DOHH2 (cell line): ENCODE data around the gene DSCAML1.

Experiments
- H3F3A ChIP-seq: fragments of 200-600 bp; sonication (generic), shearing (Covaris generic); 2 replicates; pipeline ENCODE4 v1.6.0; 2016; ENCODE audit warnings: antibody characterized with exemption, mild to moderate bottlenecking; ENCODE audit not compliant: control insufficient read depth, insufficient read depth
- H3K27ac ChIP-seq: fragments of 200-600 bp; sonication (generic); 2 replicates; pipeline ENCODE4 v1.5.1; 2014; ENCODE audit warnings: low read depth, mild to moderate bottlenecking, low read length, moderate library complexity
- H3K27me3 ChIP-seq: fragments of 200-600 bp; sonication (generic); 2 replicates; pipeline ENCODE4 v1.6.1; 2014; ENCODE audit warnings: mild to moderate bottlenecking, low read length, mixed read lengths; ENCODE audit not compliant: control insufficient read depth
- H3K36me3 ChIP-seq: fragments of 200-600 bp; sonication (generic); 2 replicates; pipeline ENCODE4 v1.6.1; 2014; ENCODE audit warnings: mild to moderate bottlenecking, low read length, moderate library complexity, mixed read lengths; ENCODE audit not compliant: control insufficient read depth
- H3K4me1 ChIP-seq: fragments of 200-600 bp; sonication (generic); 2 replicates; pipeline ENCODE4 v1.6.1; 2014; ENCODE audit warnings: mild to moderate bottlenecking, low read length, mixed read lengths; ENCODE audit not compliant: control insufficient read depth
- H3K4me2 ChIP-seq: fragments of 200-600 bp; sonication (generic); 2 replicates; pipeline ENCODE4 v1.6.0; 2014; ENCODE audit warnings: mild to moderate bottlenecking, low read length, moderate library complexity
- H3K4me3 ChIP-seq: fragments of 200-600 bp; sonication (generic); 2 replicates; pipeline ENCODE4 v1.5.1; 2014; ENCODE audit warnings: mild to moderate bottlenecking, low read length, mixed read lengths
- H3K79me2 ChIP-seq: fragments of 200-600 bp; sonication (generic); 2 replicates; pipeline ENCODE4 v1.6.1; 2014; ENCODE audit warnings: mild to moderate bottlenecking, low read length, mixed read lengths; ENCODE audit not compliant: control insufficient read depth
- H3K9me2 ChIP-seq: fragments of 200-600 bp; sonication (generic); replicated peaks from 2 replicates; pipeline ENCODE4 v1.6.1; 2014; ENCODE audit warnings: mild to moderate bottlenecking, low read length, mixed read lengths; ENCODE audit not compliant: control insufficient read depth
- H3K9me3 ChIP-seq: fragments of 200-600 bp; sonication (generic); 2 replicates; pipeline ENCODE4 v1.6.1; 2014; ENCODE audit warnings: antibody characterized with exemption, low read length, mixed read lengths; ENCODE audit not compliant: control insufficient read depth, insufficient read depth
- H4K20me1 ChIP-seq: fragments of 200-600 bp; sonication (generic); 2 replicates; pipeline ENCODE4 v1.6.0; 2014; ENCODE audit warnings: low read depth, mild to moderate bottlenecking, antibody characterized with exemption, low read length, moderate library complexity; ENCODE audit not compliant: control insufficient read depth, insufficient read depth
- EZH2phosphoT487 ChIP-seq: fragments of 200-600 bp; sonication (generic); IDR thresholded peaks from 2 replicates; pipeline ENCODE4 v1.6.1; 2017; ENCODE audit warnings: borderline replicate concordance, mild to moderate bottlenecking, antibody characterized with exemption, low read length, moderate library complexity, mixed read lengths
- TF ChIP-seq, protein P1 (sequence below): fragments of 200-600 bp; sonication (generic); IDR thresholded peaks from one replicate; pipeline ENCODE4 v1.5.1; 2014; ENCODE audit warnings: antibody characterized with exemption, mild to moderate bottlenecking, low read depth, low read length; ENCODE audit not compliant: poor library complexity, severe bottlenecking

Gene DSCAML1

DNA sequence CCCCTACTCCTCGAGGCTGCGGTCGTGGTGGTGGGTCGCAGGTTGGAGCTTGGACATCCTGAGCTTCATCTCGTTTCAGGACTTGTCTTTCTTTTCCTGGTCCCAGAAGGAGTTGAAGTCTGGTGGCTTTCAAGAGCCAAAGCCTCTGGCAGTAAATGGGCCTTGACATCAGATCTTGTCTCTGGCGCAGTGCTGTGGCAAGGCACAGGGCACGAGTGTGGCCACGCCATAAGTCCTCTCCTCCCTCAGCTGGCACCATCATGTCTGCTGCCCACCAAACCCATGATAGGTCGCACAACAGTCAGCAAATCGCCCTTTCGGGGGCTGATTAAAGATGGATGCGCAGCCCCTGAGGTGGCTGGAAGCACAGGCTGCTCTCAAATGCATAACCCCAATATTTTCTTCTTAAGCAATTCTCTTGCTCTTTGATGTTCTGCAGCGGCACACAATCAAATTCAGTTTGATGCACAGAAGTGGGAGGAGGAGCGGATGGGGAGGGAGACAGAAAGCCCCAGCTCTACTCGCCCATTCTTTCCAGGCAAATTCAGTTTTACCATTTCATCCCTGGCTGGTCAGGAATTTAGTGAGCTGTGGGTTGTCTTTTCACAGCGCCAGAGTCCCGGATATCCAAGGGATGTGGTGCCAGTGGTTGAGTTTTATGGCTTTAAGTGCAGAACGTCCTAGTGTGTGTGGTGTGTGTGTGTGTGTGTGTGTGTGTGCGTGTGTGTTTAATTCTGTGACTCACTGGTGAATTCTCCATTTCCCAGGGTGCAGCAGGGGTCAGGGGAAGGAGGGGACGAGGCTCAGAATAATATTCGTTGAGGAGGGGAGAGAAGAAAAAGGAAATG, 162.0 kb downstream of the DSCAML1 start:
- no peak overlapping the region for H3K4me3 ChIP-seq
- H3K36me3 ChIP-seq = no peaks in the 10 kb centered on the region
- H3K27me3 ChIP-seq = 0 out of 2 replicates have a peak, but pooled peaks cover 3% of the 10 kb centered on the region

DNA sequence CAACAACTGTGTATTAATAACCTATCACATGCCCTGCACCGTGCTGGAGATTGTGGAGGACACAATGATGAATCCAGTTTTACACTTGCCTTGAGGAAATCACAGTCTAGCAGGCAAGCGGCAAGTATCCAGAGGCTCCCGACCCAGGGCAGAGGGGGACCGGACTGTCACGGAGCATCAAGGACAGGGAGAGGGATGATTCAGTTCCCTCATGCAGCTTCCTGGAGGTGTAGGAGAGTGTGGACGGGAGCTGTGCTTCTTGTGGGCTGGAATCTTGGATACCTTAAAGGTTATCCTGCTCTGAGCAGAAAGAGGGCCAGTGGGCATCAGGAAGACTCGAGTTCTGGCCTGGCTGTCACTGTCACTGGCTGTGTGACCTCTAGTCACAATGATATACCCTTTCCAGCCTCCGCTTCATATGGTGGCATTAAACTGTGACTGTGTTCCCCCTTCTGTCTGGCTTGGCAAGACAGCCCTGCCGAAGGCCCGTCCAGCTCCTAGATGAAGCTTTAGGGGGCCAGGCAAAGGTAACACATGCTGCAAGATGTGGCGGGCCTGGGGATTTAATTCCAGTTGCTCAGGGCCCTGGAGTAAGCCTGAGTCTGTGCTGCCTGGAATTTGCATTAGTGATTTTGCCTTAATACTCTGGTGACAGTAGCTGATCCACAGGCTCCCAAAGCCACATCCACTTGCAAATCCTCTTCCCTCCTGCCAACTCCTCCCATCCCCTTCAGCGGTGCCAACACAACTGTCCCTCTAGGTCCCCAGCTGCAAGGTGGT, 162.8 kb downstream of the DSCAML1 start:
- Histone ChIP-seq H3K79me2 (no peaks in the 10 kb centered on the region), H3F3A (no peaks in the 10 kb centered on the region), H3K36me3 (no peaks in the 10 kb centered on the region), H3K9me2 (no peaks in the 10 kb centered on the region), H3K4me2 (no peak overlapping the region), H3K4me1 (no peaks in the 10 kb centered on the region), H4K20me1 (no peaks in the 10 kb centered on the region), H3K27ac (no peak overlapping the region), H3K9me3 (no peaks in the 10 kb centered on the region), H3K4me3 (no peak overlapping the region), H3K27me3 (0 out of 2 replicates have a peak, but pooled peaks cover 3% of the 10 kb centered on the region)
- TF ChIP-seq EZH2phosphoT487 = no peak
- TF ChIP-seq, protein P1, sequence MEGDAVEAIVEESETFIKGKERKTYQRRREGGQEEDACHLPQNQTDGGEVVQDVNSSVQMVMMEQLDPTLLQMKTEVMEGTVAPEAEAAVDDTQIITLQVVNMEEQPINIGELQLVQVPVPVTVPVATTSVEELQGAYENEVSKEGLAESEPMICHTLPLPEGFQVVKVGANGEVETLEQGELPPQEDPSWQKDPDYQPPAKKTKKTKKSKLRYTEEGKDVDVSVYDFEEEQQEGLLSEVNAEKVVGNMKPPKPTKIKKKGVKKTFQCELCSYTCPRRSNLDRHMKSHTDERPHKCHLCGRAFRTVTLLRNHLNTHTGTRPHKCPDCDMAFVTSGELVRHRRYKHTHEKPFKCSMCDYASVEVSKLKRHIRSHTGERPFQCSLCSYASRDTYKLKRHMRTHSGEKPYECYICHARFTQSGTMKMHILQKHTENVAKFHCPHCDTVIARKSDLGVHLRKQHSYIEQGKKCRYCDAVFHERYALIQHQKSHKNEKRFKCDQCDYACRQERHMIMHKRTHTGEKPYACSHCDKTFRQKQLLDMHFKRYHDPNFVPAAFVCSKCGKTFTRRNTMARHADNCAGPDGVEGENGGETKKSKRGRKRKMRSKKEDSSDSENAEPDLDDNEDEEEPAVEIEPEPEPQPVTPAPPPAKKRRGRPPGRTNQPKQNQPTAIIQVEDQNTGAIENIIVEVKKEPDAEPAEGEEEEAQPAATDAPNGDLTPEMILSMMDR = no peak

More for the DNA sequence above, 162.0 kb downstream of the DSCAML1 start:
- Histone ChIP-seq H3K4me2 (no peak overlapping the region), H3K9me3 (no peaks in the 10 kb centered on the region), H3K4me1 (no peaks in the 10 kb centered on the region), H3F3A (no peaks in the 10 kb centered on the region), H3K79me2 (no peaks in the 10 kb centered on the region), H3K27ac (no peak overlapping the region), H4K20me1 (no peaks in the 10 kb centered on the region), H3K9me2 (no peaks in the 10 kb centered on the region)
- no peak for TF ChIP-seq EZH2phosphoT487
- TF ChIP-seq, protein P1 = no peak

DNA sequence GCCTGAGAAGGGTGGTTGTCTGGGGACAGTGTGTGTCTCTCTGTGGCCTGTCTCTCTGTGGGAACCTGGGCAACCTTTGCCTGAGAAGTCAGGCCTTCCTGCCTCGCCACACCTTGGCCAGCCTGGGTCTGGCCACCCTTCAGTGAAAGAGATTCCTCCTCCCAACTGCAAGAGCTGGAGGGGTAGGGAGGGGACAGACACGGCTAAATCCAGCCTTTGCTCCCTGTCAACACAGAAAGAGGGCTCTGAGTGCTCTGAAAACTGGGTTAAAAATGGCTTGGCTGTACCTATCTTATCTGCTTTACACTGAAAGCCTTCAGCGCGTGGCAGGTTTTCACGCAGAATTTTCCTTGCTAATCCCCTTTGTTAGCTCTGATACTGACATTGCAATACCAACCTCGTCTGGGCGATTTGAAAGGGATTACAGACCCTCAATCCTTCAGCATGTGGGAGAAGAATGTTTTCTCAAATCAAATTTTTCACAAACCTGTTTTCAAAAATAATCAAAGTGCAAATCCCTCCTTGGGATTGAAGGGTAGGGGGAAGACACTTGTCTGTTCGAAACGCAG, 163.7 kb downstream of the DSCAML1 start:
- Histone ChIP-seq H3K27ac (no peak overlapping the region), H3K4me2 (no peak overlapping the region), H3K79me2 (no peaks in the 10 kb centered on the region), H3F3A (no peaks in the 10 kb centered on the region), H3K4me3 (no peak overlapping the region), H3K9me2 (no peaks in the 10 kb centered on the region), H3K9me3 (no peaks in the 10 kb centered on the region), H3K4me1 (no peaks in the 10 kb centered on the region), H4K20me1 (no peaks in the 10 kb centered on the region), H3K27me3 (0 out of 2 replicates have a peak, but pooled peaks cover 3% of the 10 kb centered on the region), H3K36me3 (no peaks in the 10 kb centered on the region)
- TF ChIP-seq, protein P1 = no peak
- no peak for TF ChIP-seq EZH2phosphoT487
